GM23338 (cell line): Measurements from ENCODE around the gene MVB12B.

Source experiments
- CREB1 ChIP-seq: fragments of 250-450 bp; sonication (Bioruptor Pico); IDR thresholded peaks from 2 replicates; pipeline ENCODE4 v1.5.0; 2020; ENCODE audit warnings: low read depth, mild to moderate bottlenecking, moderate library complexity
- CTCF ChIP-seq, 2 experiments: fragments of 200-600 bp in 1 of 2; sonication (generic) in 1 of 2; conservative IDR thresholded peaks; 2 replicates each; pipeline versions ENCODE4 v1.5.1 to v1.6.1; 2016 to 2017; ENCODE audit warnings: antibody characterized with exemption in 2 of 2, low read depth in 2 of 2, mild to moderate bottlenecking in 2 of 2, moderate library complexity in 1 of 2
- EZH2phosphoT487 ChIP-seq: fragments of 200-600 bp; sonication (generic); IDR thresholded peaks from one replicate; pipeline ENCODE4 v1.8.1; 2018; ENCODE audit warnings: antibody characterized with exemption; ENCODE audit not compliant: unreplicated experiment
- POLR2AphosphoS5 ChIP-seq: IDR thresholded peaks from 2 replicates; pipeline ENCODE4 v1.6.1; 2016; ENCODE audit warnings: antibody characterized with exemption, low read depth
- REST ChIP-seq: IDR thresholded peaks from one replicate; pipeline ENCODE4 v1.6.1; 2018; ENCODE audit warnings: antibody characterized with exemption; ENCODE audit not compliant: unreplicated experiment

- no peak for TF ChIP-seq CTCF (conservative IDR thresholded peaks at IDR 0.05; ENCODE audit: low read depth in 2 of 2)
- TF ChIP-seq CREB1 (CRISPR knock-in tag), result no peak
- no peak for TF ChIP-seq POLR2AphosphoS5
- no peak for TF ChIP-seq EZH2phosphoT487
- TF ChIP-seq REST, result no peak
These were observed 84.8 kb downstream of the MVB12B start for GRCh38 chr9:126411225-126411947.
